NCI-H2107 (cell line): Measurements from ENCODE around the gene SPATA7.

Experiments
- DNase-seq: peaks from one replicate; lab custom pipeline; 2025; lab: John Stamatoyannopoulos, UW

Gene SPATA7

DNA sequence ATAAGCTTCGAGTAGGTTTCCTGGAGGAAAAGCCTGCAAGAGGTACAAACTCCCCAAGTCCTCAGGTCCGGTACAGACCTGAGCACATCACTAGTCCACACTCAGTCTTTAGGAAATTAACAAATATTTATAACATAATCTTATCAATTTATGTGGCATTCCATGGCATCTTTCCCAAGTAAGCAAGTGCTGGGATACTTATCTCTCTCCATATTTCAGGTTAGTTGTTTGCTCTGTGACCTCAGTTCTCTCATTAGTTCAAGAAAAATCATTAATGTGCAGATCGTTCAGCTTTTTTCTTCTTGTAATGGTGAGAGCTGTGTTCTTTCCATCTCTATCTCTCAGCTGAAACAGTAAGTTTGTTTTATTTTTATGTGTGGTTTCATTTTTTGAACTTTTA, 34.7 kb downstream of the SPATA7 start:
- DNase-seq: no peak

DNA sequence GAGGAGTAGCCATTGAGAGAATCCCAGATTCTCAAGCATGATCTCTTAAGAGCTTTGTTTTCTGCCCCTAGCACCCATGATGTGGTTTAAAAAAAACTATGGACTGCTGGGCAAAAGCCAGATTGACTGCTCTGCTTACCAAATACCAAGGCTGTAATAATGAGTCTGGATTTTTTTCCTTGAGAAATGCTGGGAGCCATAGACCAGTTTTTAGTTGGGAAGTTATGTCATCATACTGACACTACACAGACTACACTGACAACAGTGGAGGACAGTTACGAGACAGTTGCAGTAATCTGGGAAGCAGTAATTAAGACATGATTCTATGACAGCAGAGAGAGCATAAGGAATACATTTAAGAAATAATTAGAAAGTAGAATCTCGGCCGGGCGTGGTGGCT, 35.8 kb downstream of the SPATA7 start:
- no peak for DNase-seq

GRCh38 chr14:88422047-88422446, 36.6 kb downstream of the SPATA7 start:
- no peak for DNase-seq

DNA sequence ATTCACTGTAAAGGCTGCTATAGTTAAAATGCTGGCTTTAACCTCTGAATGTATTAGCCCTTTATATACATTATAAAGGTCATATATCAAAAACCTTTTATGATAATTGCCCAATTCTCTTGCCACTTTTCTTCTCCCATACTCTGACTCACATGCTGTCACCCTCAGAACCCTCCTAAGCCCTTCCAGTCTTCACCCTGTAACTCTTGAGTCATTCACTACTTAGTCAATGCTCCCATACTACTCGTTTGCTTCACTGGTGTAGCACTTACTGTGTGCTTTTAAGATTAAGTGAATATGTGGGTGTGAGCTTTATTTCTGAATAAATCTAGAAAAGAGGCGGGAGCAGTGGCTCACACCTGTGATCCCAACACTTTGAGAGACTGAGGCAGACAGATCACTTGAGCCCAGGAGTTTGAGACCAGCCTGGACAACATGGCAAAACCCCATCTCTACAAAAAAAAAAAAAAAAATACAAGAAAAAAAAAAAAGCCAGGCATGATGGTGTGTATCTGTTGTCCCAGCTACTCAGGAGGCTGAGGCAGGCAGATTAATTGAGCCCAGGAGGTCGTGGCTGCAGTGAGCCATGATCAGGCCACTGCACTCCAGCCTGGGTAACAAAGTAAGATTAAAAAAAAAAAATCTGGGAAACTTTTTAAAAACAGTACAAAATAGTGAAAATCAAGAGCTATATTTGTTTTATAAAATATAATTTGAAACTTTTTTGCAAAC, 37.6 kb downstream of the SPATA7 start:
- no peak for DNase-seq

DNA sequence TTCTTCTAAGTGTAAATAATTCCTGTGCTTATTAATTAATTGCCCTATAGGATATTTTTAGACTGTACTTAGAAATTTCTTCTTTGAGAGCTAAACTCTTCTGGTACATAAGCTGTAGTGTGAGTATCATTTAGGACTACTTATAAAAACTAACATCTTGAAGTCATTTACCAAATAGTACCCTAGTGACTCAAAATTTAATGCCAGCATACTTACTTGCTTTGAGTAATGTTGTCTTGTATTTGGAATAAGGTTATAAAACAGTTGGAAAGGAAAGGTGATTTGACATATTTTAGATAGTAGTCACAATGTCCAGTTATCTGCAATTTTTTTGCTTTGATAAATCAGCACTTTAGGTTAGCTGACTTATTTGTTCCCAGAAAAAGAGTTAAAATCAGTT, 39.1 kb downstream of the SPATA7 start:
- DNase-seq: no peak

- DNase-seq: no peak
Observed at GRCh38 chr14:88426271-88426670, 40.8 kb downstream of the SPATA7 start.

DNA sequence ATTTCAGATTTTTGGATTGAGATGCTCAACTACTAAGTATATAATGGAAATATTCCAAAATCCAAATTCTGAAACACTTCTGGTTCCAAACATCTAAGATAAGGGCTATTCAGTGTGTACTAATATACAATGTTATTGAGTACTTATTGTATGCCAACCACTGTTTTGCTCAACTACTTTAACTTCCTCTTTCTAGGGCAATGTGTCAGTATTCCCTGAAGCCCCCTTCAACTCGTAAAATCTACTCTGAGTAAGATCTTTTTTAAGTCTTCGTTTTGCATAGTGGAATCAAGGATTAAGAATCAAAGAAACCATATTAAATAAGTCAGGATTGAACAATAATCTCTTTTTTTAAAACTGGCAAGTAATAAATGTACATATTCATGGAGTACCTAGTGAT, 45.5 kb downstream of the SPATA7 start:
- no peak for DNase-seq

GRCh38 chr14:88437658-88438057, 52.2 kb downstream of the SPATA7 start:
- DNase-seq: no peak

- DNase-seq: no peak
Observed at GRCh38 chr14:88439088-88439487, 53.6 kb downstream of the SPATA7 start.

DNA sequence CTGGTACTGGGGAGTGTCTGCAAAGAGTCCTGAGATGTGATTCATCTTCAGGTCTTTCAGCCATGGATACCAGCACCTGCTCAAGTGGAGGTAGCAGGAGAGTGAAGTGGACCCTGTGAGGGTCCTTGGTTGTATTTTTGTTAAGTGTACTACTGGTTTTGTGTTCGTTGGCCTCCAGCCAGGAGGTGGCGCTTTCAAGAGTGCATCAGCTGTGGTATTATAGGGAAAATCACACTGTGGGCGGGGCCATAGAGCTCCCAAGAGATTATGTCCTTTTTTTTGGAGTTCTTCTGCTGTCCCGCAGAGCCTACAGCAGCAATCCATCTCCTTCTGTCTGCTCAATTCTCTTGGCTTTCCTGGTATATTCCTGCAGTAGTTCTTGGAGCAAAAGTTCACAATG, 66.8 kb downstream of the SPATA7 start:
- DNase-seq: no peak

DNA sequence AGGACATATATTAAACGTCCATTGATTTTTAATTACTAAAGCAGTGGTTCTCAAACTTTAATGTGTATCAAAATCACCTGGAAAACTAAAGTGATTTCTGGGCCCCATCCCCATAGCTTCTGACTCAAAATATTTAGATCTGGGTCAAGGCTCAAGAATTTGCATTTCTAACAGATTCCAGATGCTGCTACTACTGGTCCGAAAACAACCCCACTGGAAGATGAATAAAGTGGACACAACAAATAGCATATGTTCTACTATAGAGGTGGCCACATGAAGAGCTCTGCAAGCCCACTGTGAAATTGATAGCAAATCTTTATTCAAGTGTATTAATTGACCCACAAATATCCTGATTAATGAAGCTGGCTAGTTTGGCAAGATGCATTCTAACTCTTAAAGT, 69.4 kb downstream of the SPATA7 start:
- DNase-seq: no peak

DNA sequence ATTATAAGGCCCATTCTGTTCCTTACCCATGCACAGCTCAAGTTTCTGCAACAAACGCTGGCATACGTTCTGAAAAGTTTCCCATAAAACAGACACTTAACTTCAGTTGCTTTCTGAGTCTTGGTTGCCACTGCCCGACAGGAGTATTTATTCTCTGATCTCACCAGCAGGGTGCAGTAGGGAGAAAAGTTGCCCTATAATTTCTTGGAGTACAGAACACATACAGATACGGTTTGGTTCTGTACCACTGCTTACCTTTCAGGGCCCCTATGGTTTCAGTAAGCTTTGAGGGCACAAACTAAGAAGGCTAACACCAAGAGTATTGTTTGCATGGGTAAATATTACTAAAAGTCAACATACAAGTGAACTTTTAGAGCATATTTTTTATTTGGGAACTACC, 77.9 kb downstream of the SPATA7 start:
- no peak for DNase-seq

DNA sequence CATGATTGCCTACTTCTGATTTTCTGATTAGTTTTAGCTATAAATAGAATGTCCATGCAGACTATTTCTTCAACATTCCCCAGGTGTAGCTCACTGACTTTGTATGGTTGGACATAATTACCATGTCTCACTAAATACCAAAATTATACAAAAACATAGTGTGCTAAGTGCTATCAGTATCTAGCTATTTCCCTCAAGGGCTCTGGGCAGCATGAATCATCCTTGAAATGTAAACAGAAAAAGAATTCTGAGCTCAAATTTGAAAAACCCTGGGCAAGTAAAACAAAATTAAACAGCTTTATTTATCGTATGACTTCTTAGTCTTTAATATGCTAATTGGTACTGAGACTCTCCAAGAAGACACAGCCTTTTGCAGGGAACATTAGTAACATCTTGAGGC, 82.9 kb downstream of the SPATA7 start:
- no peak for DNase-seq

GRCh38 chr14:88470542-88471440, 85.3 kb downstream of the SPATA7 start:
- DNase-seq: no peak

DNA sequence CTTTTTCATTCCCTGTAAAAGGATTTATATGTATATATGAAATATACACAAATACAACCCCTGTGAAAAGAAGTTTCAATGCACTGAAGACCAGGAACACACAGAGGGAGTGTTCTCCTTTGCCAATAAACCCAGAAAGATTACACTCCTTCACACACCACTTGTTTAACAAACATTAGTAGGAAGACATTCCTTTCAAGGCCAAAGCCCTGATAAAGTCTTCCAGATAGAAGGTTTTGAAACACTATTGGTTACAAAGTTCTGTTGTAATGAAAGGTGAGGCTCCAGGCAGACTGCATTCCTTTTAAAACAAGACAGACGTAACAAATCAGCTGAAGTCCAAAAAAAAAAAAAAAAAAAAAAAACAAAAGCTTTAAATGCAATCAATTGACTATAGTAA, 88.3 kb downstream of the SPATA7 start:
- no peak for DNase-seq

- no peak for DNase-seq
Observed at GRCh38 chr14:88476214-88476774, 90.8 kb downstream of the SPATA7 start.

- no peak for DNase-seq
Observed at GRCh38 chr14:88476825-88477224, 91.4 kb downstream of the SPATA7 start.

DNA sequence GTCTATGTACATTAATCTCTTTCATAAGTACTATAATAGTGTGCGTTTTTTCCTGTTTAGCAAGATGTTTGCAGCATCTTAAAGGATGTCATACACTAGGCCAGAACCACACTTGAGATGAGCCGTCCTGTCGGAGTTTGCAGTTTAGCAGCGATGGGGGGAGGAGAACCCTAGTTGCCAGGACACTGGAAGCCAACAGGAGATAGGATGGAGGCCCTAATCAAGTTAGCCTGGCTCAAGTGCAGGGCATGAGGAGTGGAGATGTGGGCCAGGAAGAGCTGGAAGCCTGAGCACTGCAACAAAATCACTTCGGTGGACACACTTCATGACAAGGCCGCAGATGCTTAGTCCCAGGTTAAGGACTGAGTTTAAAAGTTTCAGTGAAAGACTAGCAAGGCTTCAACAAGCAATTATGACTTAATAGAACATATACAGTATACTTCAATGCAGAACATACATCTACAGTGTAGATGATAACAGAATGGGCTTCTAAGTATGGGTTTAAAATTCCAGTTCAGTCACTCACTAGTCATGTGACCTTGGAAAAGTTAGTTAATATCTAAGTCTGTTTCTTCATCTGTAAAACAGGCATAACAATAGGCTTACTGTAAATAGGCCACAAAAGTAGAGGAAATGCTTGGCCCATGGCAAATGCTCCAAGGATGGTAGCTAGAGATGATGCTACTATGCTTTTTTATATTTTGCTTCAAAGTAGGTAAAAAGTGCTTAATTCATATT, 92.2 kb downstream of the SPATA7 start:
- DNase-seq: no peak

- no peak for DNase-seq
Observed at GRCh38 chr14:88478931-88479330, 93.5 kb downstream of the SPATA7 start.

DNA sequence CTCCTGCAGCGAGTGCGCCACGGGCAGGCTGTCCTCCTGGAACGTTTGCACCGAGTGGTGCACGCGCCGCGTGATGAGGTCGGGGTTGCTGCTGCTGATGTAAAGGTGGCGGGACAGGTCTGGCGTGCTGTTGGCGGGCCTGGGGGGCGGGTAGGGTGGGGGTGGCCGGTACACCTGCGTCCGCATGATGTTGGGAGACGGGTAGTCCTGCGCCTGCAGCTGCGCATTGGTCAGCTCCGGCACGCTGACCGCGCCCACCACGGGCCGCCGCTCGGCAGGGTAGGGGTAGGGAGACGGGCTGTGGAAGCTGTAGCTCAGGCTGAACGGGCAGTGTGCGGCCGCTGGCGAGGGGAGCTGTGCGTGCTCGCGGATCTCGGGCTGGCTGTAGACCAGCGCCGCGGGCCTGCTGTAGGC, 94.1 kb downstream of the SPATA7 start:
- no peak for DNase-seq

DNA sequence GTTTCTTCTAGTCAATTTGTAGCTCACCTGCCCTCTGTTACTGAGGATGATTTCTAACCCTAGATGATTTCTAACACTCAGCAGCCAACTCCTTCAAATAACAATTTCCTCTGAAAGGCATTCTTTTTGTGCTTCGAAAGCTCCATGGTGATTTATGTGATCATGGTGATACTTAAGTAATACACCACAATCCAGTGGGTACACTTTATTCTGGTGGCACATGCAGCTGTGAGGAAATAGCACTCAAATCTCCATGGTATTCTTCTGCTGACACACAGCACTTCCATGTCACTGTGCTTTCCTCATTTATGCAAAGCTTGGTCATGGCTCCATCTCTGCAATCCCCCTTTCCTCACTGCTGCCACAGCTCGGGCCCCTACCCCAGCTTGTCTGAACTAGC, 95.6 kb downstream of the SPATA7 start:
- no peak for DNase-seq

DNA sequence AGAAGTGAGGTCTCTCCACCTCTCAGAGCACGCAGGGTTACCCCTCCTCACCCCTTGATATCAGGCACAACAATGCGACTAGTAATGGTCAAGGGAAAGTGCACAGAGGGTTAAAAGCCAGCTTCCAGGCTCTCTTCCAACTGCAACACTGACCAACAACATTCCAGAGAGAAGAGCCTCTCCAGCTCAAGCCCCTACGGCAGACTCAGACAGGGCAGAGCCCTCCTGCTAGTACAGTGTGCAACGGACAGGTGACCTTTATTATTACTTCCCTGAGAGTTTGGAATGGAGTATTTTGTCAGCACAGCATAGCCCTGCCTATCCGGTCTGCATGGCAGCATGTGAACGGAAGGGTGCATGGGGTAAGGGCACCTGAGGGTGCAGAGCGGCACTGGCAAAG, 96.3 kb downstream of the SPATA7 start:
- no peak for DNase-seq
